HG02973 (cell line): ENCODE data around the gene KLF3.

Source experiments
- ATAC-seq: cut with Tn5 transposase; IDR thresholded peaks from one replicate; pipeline ENCODE4 v1.9.1; 2021; ENCODE audit warnings: moderate library complexity; ENCODE audit not compliant: unreplicated experiment

Gene KLF3

DNA sequence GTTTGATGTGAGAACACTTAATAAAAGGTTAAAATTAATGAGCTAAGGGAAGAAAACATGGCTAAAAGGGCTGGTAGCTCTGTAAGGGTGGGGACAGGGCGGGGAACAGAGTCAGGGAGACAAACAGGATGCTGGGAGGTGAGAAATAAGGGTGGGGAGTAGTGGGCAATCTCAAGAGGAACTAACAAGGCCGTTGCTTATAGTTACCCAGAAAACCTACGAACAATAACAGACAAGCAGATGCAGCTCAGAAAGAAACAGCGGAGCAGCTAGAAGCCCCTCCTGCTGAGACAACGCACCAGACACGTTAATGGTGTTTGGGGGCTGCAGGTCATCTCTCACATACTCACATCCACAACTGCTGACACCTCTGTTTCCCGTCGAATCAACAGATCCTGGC lies 9.7 kb upstream of the KLF3 start:
- no peak for ATAC-seq

DNA sequence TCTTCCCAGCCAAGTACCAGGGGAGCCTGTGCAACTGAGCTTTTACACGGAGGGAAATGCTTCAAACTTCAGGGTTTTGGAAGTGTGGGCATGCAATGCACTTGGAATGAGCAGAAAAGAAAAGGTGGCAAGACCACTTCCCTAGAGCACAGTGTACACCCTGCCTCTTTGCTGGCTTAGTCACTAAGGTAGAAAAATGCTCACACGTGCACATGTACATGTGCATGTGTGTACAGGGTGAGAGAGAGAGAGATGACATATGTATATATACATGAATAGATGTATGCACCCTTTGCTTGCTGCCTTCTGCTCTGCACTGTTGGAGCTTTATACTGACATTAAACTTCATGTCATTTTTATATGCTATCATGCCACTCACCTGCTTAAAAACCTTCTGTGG lies 7.9 kb upstream of the KLF3 start:
- ATAC-seq: no peak

DNA sequence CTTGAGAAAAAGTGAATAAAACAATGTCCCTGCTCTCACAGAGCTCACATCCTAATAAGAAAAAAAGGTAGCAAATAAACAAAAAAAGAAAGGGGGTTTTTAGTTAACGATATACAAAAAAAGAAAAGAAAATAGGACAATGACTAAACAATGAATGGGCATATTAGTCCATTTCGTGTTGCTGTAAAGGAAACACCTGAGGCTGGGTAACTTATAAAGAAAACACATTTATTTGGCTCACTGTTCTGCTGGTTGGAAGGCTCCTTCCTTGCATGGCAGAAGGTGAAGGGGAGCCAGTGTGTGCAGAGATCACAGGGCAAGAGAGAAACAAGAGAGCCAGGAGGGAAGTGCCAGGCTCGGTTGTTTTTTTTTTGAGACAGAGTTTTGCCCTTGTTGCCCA lies 4.7 kb upstream of the KLF3 start:
- no peak for ATAC-seq

DNA sequence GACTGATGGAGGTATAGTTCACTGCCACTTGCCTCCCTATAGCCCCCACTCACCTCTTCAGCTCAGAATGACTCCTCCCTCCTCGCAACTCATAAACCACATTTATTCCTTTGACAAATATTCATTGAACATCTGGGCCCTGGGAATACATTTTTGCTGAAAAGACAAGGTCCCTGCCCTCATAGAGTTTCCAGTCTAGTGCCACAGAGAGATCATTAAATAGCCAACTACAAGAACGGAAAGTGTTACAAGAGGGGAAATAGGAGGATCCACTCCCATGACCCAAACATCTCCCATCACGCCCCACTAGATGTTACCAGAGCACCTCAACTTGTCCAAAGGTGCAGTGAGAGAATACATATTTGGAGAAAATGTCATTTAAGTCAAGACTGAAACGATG lies 3.2 kb upstream of the KLF3 start:
- no peak for ATAC-seq

DNA sequence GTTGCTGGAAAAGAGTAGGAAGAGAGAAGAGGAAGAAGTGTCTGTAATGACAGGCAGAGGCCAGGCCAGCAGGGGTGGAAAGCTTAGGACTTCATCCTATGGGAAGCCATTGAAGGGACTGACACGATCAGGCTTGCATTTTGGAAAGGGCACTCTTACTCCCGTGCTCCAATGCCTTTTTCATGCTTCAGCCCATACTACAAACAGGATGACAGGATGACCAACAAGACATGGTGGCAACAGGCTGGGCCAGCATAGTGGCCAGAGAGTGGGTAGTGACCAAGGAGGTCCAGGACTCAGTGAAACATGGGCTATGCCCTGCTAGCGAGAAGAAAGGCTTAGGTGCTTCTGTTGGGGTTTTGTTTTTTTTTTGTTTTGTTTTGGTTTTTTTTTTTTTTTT lies 2.6 kb upstream of the KLF3 start:
- no peak for ATAC-seq

DNA sequence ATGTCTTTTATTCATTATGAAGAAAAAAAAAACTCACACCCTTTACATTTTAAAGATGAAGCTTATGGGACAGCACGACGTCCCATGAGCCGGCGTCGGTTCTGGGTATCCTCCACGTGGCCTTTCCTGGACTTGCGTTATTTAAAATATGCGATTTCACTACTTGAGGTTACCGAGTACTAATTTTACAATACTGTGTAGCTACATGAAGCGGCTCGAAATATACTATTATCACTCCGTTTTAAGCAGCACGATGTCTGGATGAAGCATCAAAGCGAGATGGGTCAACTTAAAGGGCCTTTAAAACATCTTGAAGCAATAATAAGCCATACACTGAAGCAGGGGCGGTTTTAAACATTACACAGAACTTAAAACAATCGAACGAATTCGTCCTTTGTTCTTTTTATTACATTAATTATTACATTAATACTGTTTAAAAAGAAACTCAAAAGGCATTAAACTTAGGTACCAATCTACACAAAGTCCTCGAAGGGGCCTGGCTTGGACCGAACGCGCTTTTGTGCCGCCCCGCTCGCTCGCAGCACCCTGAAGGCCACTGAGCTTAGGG lies 1.4 kb upstream of the KLF3 start:
- no peak for ATAC-seq

DNA sequence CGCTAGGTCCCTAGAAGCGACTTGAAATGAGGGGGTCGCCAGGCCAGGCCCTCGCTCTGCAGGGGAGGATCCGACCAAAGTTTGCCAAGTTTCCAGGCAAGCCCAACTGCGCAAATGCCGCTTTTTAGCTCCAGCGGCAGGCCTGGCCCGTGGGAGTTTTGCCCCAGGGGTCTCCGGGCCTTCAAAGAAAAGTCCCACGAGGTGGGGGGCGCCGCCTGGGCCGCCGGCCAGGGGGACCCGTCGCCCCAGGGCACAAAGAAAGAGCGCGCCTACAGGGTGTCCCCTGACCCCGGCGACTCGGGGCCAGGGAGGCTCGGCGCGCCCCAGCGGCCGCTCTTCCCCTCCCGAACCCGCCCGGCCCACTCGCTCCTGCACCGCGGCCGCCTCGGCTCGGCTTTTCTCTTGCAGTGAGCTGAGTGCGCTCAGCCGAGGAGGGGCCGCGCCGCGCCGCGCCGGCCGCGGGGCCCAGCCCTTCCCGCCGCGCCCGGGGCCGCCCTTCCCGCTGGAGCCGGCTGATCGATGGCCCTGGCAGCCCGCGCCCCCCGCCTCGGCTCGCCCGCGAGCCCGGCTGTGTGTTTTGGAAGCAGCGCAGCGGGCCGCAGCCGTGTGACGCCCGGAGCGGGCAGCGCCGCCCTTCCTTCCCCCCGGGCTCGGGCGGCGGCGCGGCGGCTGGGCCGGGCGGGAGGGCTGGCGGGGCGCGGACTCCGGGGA lies 754 bp upstream of the KLF3 start:
- peak; percentile 40 for ATAC-seq

DNA sequence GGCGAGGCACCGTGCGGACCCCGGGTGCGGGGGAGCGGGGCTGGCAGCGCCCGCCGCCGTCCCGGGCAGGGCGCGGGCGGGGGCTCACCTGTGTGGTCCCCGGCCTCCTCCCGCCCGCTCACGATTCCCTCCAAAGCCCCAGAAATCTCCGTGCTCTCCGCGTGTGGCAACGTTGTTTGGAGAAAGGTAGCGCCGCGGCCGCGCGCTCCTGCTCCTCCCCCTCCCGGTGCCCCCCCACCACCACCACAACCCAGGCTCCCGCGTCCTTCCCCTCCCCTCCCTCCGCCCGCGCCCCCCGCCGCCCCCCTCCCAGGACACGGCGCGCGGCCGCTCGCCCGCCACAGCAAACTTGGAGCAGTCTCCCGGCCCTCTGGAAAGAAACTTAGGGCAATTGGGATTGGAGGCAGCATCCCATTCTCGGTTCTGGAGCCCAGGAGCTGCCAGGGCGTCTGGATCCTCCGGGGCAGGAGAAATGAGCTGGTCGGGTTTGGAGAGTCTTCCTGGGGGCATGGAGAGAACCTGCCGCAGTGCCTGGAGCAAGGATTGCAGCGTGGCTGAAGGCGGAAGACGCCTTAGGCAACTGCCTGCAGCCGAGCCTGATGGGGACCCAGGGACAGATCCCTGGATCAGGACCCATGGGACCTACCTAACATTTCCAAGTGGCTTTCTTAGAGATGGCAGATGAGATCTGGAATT lies 855 bp downstream of the KLF3 start:
- ATAC-seq: no peak

DNA sequence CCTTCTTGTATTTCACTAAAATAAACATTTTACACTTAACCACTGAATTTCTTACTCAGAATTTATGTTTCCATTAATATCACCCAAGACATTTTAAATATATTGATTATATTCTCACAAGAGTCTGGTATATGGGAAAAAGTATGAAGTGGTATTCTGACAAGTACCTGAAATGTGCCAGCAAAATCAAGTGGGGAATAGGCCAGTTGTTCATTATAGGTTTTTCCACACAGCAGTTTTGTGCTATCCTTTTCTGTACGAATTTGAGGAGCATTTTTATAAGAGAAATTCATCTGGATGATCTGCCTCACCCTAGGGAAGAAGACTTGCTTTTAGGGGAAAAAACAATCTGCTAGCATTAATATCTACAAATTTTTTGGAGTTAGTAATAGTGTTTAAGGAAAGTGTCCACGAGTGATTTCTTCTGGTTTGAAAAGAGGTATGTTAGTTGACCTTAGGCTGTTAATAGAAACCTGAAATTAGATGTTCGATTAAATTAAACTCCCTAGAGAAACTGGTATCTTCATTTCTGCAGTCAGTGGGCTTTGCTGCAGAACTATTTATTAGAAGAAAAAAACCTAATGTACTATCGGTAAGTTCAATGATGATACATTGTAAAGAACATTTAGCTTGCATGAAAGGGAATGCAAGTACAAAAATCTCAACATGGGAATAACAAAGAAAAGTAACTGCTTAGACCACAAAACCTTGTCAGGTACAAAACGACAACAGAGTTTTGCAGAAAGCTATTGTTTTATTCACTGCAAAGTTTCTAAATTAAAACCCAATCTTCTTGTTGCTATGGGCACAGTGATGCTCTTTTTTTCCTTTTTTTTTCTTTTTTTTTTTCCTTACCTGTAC lies 1.8 kb downstream of the KLF3 start:
- ATAC-seq: no peak

DNA sequence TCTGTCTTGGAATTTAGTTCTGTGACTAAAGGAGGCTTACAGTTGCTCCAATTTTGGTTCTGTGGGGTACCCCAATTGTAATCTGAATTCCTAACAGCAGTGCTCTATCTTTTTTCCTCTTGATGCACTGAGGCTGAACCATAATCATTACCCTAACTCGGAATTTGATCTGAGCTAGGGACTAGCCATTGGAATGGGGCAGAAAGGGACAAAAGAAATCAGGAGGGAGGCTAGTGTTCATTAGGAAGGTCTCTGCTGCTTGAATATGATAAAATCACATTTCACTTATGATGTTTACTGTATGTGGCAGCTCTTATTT lies 2.7 kb downstream of the KLF3 start:
- no peak for ATAC-seq

DNA sequence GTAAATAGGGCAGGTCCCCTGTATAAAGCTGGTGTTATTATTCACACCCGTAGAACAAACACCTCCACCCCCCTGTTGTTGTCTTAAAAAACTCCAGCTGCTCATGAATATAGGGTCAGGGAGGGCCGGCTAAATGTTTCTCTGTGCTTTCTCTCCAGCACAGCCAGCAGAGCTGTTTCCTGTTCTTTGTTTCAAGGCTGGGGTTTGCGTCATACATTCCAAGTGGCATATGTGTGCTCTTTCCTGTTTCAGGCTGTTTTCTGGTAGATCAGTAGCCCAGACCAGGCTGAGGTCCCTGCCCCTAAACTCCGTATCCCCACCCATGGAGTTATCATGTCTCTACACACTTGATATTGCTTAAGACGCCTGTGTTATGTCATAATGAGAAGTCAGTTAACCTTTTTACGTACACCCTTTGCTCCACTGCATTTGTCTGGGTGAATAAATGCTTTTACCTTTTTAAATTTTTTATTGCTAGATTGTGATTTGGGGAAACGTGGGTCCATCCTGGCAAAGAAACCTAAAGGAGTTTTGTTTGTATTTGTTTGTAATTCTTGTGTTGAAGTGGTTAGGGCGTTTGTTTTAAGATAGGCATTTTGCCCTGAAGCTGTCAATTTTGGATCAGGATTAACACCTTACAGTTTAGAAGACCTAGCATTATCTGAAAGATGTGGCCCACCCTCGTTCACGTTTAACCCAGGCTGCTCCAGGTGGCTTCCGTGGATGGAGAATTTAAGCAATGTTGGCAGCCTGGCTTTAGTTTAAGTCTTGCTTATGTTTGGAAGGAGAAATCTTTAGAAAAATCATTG lies 3.3 kb downstream of the KLF3 start:
- ATAC-seq: no peak

DNA sequence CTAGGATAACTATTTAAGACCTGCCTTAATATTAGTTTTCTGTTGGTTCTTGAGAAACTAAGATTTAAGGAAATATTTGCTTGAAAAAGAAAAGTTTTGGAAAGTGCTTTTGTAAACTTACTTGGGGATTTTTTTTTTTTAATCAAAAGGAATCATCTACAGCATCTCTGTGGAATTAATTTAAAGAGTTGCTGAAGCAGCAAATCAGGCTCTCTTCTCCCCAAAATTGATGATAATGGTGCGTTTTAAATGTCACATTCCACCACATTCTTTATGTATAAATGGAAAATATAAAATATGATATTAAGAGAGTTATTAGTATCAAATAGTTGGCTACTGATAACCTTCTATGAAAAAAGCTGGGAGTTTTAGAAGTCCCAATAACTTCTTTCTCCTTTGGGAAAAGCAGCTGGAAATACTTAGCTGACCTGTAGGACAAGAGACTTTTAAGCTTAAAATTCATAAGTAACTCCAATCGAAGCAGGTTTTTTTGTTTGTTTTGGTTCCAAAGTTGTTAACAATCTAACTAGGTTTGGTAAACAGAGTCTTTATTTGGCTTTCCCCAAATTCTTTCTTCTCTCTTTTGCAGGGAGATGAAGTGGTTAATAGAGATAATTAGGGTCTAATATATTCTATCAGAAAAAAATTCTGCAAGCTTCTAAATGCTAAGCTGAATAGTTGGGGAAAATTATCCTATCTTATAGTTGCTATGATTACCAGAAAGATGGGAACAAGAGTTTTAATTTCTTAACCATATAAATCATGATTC lies 4.4 kb downstream of the KLF3 start:
- no peak for ATAC-seq

DNA sequence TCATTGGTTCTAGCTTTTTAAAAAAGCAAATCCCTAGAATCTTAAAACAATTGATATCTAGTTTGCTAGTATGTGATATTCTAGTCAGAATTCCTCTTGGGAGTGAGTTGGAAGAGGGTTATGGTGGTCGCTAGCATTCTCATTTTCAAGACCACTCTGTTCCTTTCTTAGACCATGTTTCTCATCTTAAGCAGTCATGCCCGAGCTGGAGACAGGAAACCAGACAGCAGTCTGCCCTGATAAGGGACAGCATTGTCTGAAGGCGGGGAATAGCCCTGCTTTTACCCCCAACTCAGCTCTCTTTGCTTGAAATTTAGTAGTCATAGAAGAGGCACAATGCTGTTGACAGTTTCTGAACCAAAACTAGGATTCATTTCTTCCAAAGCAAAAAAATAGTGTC lies 5.2 kb downstream of the KLF3 start:
- ATAC-seq: no peak

DNA sequence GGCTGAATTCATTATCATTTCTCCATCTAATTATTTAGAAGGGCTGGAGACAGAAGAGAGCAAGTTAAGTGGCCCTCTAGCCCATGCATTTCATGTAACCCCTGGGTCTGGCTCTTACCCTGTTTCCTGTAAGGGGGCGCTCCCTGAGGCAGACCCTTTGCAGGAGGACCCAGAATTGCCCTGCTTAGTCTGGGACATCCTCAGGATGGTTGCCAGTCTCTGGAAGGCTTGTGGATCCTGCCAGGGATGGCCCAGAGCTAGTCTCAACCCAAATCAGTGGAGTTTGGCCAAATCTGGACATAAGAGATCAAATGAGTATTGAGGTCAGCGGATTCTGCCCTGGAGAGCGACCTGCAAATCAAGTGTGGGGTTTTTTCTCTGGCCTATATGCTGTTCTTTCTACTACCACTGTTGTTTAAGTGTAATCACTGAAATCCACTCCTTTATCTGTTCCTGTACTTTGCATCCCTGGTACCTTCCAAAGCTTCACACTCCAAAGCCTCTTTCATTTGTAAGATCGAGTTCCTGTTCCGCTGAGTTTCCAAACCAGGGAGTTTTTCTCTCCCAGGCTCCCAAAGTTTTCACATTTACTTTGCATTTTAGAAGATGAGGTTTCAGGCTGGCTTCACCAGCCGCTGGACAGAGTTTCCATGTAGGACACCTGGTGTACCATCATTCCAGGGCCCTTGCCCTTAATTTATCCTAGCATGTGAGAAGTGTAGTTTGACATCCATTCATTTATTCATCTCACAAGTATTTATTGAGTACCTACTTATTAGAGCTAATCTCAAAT lies 6.3 kb downstream of the KLF3 start:
- ATAC-seq: no peak

DNA sequence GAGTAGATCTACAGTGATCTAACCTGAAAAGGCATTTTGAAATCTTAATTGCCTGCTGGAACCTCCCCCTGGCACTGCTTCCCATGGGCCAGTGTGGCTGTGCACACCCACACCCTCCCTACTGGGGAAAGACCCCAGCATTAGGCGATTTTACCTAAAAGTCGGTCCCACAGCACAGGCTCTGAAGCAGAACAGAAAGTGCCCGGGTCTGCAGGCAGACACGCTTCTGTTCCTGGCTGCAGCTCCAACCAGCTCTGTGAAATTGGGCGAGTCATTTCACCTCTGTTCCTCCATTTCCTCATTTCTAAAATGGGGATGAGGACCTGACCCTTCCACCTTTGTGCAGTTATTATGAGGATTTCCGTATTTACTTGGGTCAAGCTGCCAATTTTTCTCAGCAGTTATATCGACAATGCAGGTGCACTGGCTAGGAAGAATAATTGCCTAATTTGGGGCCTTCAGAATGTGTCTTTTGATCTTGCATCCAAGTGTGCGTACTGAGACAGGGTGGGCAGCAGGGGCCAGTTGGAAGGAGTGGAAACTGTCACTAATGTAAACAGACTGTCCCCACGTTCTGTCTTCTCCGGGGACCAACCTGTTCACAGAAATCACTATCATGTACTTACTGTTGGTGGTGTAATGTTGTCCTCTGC lies 7.1 kb downstream of the KLF3 start:
- no peak for ATAC-seq

DNA sequence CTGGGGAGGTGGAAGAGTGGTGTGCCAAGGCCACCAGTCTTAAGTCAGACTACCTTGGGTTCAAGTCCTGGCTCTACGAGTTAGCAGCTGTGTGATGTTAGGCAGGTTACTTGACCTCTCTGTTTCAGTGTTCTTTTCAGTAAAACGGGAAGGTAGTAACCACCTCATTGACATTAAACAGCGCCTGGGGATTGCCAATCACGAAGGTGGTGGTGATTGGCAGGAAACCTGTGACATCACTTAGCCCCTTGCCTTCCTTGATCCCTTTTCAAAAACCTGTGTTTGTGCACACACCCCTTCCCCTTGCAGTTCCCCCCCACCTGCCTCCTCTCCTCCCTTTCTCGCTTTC lies 7.6 kb downstream of the KLF3 start:
- no peak for ATAC-seq

DNA sequence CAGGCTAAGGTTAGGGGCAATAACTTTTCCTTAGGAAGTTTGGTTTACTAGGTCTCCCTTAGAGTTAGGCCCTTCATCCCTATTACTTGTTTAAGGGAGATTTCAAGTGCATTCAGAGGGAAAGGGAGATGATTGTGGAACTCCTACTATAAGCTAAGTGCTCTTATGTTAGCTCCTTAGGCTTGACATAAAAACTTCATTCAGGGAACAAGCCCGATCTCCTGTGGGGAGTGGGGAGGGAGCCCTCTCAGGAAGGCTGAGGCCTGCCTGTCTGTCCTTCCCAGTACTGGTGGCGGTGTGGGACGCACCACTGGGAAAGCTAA lies 8.0 kb downstream of the KLF3 start:
- no peak for ATAC-seq

DNA sequence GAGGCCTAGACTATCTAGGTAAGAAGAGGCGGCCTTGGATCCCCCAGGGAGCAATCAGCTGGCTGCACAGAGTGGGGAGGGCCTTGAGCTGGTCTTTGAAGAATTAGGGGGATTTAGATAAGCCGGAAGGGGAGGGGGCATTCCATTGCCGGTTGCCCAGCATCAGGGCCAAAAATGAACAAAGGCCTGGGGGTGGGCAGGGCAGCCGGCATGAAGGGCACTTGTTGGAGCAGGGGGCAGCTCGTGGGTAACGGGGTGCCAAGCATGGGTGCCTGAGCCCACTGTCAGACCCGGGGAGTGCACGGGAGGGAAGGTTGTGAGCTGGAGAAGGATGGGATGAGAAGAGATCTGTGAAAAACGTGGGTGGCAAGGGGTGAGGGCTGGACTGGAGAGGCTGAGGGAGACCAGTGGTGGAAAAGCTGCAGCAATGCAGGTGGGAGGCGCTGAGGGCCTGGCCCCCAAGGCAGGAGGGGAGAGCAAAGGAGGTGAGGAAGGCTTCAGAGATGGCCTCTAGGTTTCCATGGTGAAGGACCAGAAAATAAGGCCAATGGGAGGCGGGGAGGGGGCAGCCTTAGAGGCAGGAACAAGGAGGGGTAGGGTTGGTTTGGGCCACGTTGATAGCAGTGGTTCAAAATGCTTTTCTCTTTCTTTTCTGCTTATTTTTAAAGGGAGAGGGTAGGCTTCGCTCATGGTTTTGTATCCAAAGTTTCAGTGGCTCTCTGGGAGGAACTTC lies 8.6 kb downstream of the KLF3 start:
- no peak for ATAC-seq
